IPS DF 4.7 (cell line): ENCODE measurements around the gene MLXIPL.
"Not testable (repeated sequence)": the region's sequence is repeated elsewhere in the genome, so short reads cannot be mapped to it uniquely, and the experiment has no call there.

Experiments used
- DNase-seq: peaks from one replicate; pipeline ENCODE4 v3.0.0-alpha.2; 2013; ENCODE audit warnings: low spot score; ENCODE audit errors: extremely low read depth

MLXIPL gene

DNA sequence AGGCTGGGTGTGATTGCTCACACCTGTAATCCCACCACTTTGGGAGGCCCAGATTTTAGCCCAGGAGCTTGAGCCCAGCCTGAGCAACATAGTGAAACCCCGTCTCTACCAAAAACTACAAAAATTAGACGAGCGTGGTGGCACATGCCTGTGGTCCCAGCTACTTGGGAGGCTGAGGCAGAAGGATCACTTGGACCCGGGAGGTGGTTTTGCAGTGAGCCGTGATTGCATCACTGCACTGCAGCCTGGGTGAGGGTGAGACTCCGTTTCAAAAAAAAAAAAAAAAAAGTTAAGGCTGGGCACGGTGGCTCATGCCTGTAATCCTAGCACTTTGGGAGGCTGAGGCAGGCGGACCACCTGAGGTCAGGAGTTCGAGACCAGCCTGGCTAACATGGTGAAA, 43.3 kb downstream of the MLXIPL start:
- DNase-seq: not testable (repeated sequence)

- peak; percentile 74 for DNase-seq
These were observed 45.8 kb downstream of the MLXIPL start, which contains the start of gene TBL2 for GRCh38 chr7:73578342-73579128. Gene TBL2 (minus strand): TSS chr7:73578579. CDS start chr7:73578549, 30 bp downstream.

DNA sequence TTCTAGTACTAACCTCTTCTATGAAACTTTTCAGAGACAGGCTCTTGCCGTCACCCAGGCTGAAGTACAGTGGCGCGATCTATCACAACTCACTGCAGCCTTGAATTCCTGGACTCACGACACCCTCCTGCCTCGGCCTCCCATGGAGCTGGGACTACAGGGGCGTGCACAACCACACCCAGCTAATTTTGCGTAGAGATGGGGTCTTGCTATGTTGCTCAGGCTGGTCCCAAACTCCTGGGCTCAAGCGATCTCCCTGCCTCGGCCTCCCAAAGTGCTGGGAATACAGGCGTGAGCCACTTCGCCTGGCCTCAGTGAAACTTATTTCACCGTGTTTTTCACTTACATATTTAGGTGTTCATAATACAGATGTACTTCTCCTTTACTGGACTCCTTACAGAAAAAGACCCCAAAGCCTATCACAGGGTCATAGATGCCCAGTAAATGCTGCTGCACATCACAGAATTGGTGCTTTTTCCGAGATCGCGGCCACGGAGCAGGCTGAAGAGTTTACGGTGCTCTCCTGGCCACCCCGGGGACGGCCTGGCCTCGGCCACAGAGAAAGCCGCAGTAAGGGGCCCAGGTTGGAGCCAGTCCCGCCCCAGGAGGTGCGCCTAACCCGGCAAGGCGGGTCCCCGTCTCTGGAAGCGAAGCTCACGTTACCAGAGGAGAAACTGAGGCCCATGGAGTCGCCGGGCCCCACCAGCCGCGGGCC, 46.5 kb downstream of the MLXIPL start:
- DNase-seq: no peak

- DNase-seq: no peak
These were observed 50.5 kb downstream of the MLXIPL start for GRCh38 chr7:73573791-73574190.

GRCh38 chr7:73573276-73573675, 51.0 kb downstream of the MLXIPL start:
- no peak for DNase-seq

- DNase-seq: no peak
These were observed 51.5 kb downstream of the MLXIPL start for GRCh38 chr7:73572767-73573186.

- DNase-seq: no peak
These were observed 53.3 kb downstream of the MLXIPL start for GRCh38 chr7:73570977-73571376.

DNA sequence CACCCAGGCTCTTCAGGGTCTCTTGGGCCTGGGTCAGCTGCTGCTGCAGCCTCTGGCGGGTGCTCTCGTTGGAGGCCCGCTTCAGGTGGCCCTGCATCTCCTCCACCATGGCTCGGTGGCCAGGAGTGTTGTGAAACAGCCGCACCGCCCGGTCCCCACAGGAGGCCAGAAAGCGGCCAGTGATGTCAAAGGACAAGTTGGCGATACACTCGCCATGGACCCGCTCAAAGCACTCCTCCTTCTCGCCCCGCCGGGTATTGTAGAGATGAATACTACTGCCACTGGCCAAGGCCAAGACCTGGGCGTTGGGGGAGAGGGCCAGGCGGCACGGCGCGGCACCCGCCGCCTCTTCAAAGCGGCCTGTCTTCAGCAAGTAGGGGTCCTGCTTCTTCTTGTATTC, 53.8 kb downstream of the MLXIPL start:
- no peak for DNase-seq

DNA sequence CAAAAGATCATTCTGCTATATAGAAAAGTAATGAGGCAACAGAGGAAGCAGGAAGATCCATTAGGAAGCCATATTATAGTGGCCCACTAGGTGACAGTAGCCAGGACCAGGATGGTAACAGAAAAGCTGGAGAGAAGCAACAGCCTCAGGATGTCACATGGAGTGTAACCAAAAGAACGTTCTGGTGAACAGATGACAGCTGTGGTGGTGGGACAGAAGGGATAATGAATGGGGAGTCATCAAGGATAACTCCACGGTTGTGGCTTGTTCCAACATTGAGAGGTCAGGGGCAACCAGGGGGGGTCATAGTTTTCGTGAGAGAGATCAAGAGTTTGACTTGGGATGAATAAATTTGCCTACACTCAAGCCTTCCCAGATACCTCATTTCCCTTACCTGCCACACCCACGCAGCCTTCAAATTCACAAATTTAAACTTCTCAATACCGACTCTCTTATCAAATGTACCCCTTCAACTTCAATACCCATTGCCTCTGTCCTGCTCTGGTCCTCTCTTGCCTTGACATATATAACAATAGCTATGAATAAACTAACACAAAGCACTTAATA, 55.2 kb downstream of the MLXIPL start:
- no peak for DNase-seq

DNA sequence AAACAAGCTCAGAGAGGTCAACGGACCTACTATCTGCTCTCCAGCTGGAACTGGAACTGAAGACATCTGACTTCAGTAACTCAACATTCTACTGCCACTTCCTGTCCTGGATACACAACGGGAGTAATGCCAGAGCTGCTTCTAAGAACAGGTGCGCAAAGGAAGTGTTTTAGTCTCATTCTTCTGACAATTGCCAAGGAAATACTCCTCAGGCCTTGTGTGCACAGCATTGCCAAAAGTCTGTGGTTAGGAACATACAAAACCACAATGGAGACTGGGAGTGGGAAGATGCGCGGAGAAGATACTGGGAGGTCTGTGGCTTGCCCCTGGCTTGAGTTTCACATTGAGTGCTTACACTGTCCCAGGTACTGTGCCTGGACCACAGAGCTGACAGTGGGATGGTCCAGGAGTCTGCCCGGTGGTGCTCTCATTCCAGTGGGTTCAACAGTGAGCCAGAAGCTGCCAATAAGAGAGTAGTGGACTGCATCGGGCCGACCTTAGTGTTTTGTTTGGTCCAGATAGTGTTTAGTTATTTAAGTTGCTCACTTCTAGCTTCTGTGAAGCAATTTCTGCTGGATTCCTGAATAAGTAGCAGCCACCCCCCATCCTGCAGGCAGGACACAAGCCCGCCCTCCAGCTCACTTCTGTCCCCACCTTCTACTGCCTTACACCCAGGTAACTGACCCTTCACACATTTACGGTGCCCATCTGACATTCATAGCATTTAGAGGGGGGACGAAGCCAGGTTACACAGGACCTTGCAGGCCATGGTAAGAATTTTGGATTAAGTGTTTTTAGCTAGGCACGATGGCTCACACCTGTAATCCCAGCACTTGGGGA, 56.3 kb downstream of the MLXIPL start:
- DNase-seq: no peak

- DNase-seq: no peak
These were observed 57.2 kb downstream of the MLXIPL start for GRCh38 chr7:73567140-73567539.

- DNase-seq: not testable (repeated sequence)
These were observed 57.9 kb downstream of the MLXIPL start for GRCh38 chr7:73566431-73566830.

DNA sequence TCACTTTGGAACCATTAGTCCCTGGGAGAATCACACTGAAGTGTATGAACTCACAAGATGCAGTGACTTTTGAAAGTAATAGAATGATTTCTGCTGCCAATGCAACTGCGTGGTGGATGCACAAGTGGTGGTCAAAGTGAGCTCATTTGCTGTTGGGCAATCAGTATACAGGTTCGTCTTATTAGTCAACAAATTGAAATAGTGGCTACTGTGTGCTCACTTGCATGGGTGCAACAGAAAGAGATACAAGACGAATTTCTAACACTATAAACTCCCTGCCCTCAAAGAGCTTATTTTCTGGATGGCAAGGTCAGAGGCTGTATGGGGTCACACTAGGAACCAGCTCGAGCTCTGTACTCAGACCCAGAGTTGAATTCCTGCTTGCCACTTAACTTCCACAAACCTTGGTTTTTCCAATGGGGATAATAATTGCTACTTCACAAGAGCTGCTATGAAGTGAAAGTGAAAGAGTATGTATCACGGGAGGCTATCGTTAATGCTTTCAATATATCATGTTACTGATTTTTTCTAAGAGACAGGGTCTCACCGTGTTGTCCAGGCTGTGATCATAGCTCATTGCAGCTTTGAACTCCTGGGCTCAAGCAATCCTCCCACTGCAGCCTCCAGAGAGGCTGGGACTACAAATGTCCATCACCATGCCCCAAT, 58.5 kb downstream of the MLXIPL start:
- DNase-seq: no peak

- DNase-seq: no peak
These were observed 64.0 kb downstream of the MLXIPL start for GRCh38 chr7:73560109-73560835.

- DNase-seq: no peak
These were observed 66.7 kb downstream of the MLXIPL start, which contains the start of gene BCL7B for GRCh38 chr7:73557397-73558257. Gene BCL7B (minus strand): TSS chr7:73557690. CDS start chr7:73557578, 112 bp downstream.

GRCh38 chr7:73557108-73557396, 67.3 kb downstream of the MLXIPL start:
- no peak for DNase-seq

- no peak for DNase-seq
These were observed 67.9 kb downstream of the MLXIPL start for GRCh38 chr7:73556208-73557107.

DNA sequence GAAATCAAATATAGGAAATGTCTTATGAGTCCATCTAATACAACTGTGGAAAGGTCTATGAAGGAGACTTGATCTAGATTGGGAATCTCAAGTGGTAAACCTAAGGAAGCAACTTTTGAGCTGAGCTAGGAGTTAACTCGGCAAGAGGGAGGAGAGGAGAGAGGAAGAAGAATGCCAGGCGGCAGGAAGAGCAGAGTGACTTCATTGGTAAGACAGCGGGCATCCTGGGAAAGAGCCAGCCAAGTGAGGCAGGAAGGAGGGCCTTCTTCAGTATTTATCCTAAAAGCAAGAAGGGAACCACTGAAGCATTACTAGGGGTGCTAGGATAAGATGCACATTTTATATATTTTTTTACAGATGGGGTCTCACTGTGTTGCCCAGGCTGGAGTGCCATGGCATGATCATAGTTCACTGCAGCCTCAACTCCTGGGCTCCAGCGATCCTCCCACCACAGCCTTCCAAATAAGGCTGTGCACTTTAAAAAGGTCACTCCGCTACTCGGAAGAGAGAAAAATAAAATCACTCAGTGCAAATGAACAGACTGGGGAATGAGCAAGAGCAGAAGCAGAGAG, 68.8 kb downstream of the MLXIPL start:
- no peak for DNase-seq
